HG02852 (cell line): ENCODE measurements around the gene MYEOV.

Experiments used
- ATAC-seq: cut with Tn5 transposase; IDR thresholded peaks from one replicate; pipeline ENCODE4 v1.9.1; 2021; ENCODE audit warnings: mild to moderate bottlenecking, moderate library complexity; ENCODE audit not compliant: unreplicated experiment

MYEOV gene

GRCh38 chr11:69301081-69301454 lies 7.1 kb downstream of the MYEOV start:
- ATAC-seq: no peak

GRCh38 chr11:69301455-69302401 lies 7.8 kb downstream of the MYEOV start:
- ATAC-seq: no peak

- no peak for ATAC-seq
These were observed 8.6 kb downstream of the MYEOV start for GRCh38 chr11:69302447-69303020.

- ATAC-seq: no peak
These were observed 9.5 kb downstream of the MYEOV start for GRCh38 chr11:69303427-69303826.

GRCh38 chr11:69304258-69304657 lies 10.3 kb downstream of the MYEOV start:
- ATAC-seq: no peak

- no peak for ATAC-seq
These were observed 10.7 kb downstream of the MYEOV start for GRCh38 chr11:69304686-69305085.

GRCh38 chr11:69305885-69306540 lies 12.1 kb downstream of the MYEOV start:
- no peak for ATAC-seq

GRCh38 chr11:69306821-69307220 lies 12.9 kb downstream of the MYEOV start:
- no peak for ATAC-seq

GRCh38 chr11:69307421-69307820 lies 13.5 kb downstream of the MYEOV start:
- no peak for ATAC-seq

GRCh38 chr11:69307871-69308431 lies 14.0 kb downstream of the MYEOV start:
- no peak for ATAC-seq

GRCh38 chr11:69308491-69308911 lies 14.5 kb downstream of the MYEOV start:
- ATAC-seq: no peak

- no peak for ATAC-seq
These were observed 15.1 kb downstream of the MYEOV start for GRCh38 chr11:69308936-69309615.

GRCh38 chr11:69309631-69310280 lies 15.8 kb downstream of the MYEOV start:
- no peak for ATAC-seq

GRCh38 chr11:69310351-69310750 lies 16.4 kb downstream of the MYEOV start:
- no peak for ATAC-seq

GRCh38 chr11:69310934-69311766 lies 17.2 kb downstream of the MYEOV start:
- ATAC-seq: no peak

GRCh38 chr11:69311767-69312385 lies 17.9 kb downstream of the MYEOV start:
- no peak for ATAC-seq

- no peak for ATAC-seq
These were observed 18.8 kb downstream of the MYEOV start for GRCh38 chr11:69312453-69313404.

- ATAC-seq: no peak
These were observed 20.0 kb downstream of the MYEOV start for GRCh38 chr11:69313992-69314391.
